B cell (primary cell): ENCODE data around the gene AUTS2. TPM values are rescaled to one million over a fixed set of nuclear protein-coding genes. Genes with fewer than 3 reads are reported as not detected.

Experiments
- ATAC-seq: fragments of 200-7000 bp; cut with Tn5 transposase; one replicate; pipeline ENCODE4 v1.10.0; 2021; ENCODE audit warnings: low read depth, mild to moderate bottlenecking, moderate number of reproducible peaks, moderate library complexity
- CTCF ChIA-PET: fragments of 350-600 bp; sonication (Branson Sonifier 250); formaldehyde crosslinking; loops from one replicate; lab custom pipeline; 2021; ENCODE audit warnings: antibody characterized with exemption, inconsistent platforms; lab: Charles Lee
- POLR2A ChIA-PET: fragments of 350-600 bp; sonication (Branson Sonifier 250); formaldehyde crosslinking; loops from one replicate; lab custom pipeline; 2021; ENCODE audit warnings: antibody characterized with exemption; lab: Charles Lee
- DNase-seq: peaks from one replicate; pipeline ENCODE4 v3.0.0; 2013
- H2AFZ ChIP-seq: 2 replicates; pipeline ENCODE4 v1.6.1; 2012; ENCODE audit warnings: mild to moderate bottlenecking, low read depth, low read length; ENCODE audit not compliant: insufficient read depth, poor library complexity, severe bottlenecking
- H3K27ac ChIP-seq, 2 donors: 1 replicate in 1 of 2; 2 replicates in 1 of 2; pipeline ENCODE4 v1.5.1; 2012 to 2013; ENCODE audit warnings: low read length in 2 of 2, mild to moderate bottlenecking in 2 of 2, moderate library complexity in 1 of 2
- H3K27me3 ChIP-seq, 4 experiments: fragments of 200-600 bp in 1 of 4; sonication (generic) in 1 of 4; replicated peaks in 1 of 4; 1 replicate in 2 of 4; 2 replicates in 2 of 4; pipeline versions ENCODE4 v1.6.1 to v1.7.0; 2013 to 2016; ENCODE audit warnings: low read length in 3 of 4, mild to moderate bottlenecking in 2 of 4, mixed read lengths in 1 of 4, moderate library complexity in 1 of 4; ENCODE audit not compliant: insufficient read depth in 4 of 4, control insufficient read depth in 3 of 4; ENCODE audit errors: control extremely low read depth in 1 of 4
- H3K36me3 ChIP-seq, 2 experiments: replicated peaks in 1 of 2; 1 replicate in 1 of 2; 2 replicates in 1 of 2; pipeline versions ENCODE4 v1.6.1 to v1.7.1; 2013; ENCODE audit warnings: low read length in 1 of 2; ENCODE audit not compliant: insufficient read depth in 2 of 2, control insufficient read depth in 1 of 2; ENCODE audit errors: control extremely low read depth in 1 of 2, extremely low read depth in 1 of 2
- H3K4me1 ChIP-seq, 2 donors: fragments of 200-600 bp in 1 of 2; sonication (generic) in 1 of 2; 1 replicate in 1 of 2; 2 replicates in 1 of 2; pipeline versions ENCODE4 v1.5.1 to v1.6.1; 2013 to 2017; ENCODE audit warnings: low read length in 2 of 2; ENCODE audit not compliant: control insufficient read depth in 2 of 2, insufficient read depth in 2 of 2
- H3K4me2 ChIP-seq: replicated peaks from 2 replicates; pipeline ENCODE3; 2012; ENCODE audit warnings: mild to moderate bottlenecking, low read depth, low read length; ENCODE audit not compliant: poor library complexity, severe bottlenecking
- H3K4me3 ChIP-seq, 5 experiments: fragments of 200-600 bp in 1 of 5; sonication (generic) in 1 of 5; 1 replicate in 3 of 5; 2 replicates in 2 of 5; pipeline versions ENCODE4 v1.5.1 to v1.7.0; 2011 to 2016; ENCODE audit warnings: low read length in 4 of 5, mild to moderate bottlenecking in 4 of 5, low read depth in 2 of 5, control low read depth in 1 of 5, moderate library complexity in 1 of 5; ENCODE audit not compliant: insufficient read depth in 1 of 5; ENCODE audit errors: control extremely low read depth in 1 of 5, extremely low read depth in 1 of 5
- H3K79me2 ChIP-seq: fragments of 200-600 bp; sonication (generic); one replicate; pipeline ENCODE4 v1.6.0; 2016; ENCODE audit warnings: low read length; ENCODE audit not compliant: control insufficient read depth, insufficient read depth
- H3K9ac ChIP-seq: fragments of 200-600 bp; sonication (generic); 2 replicates; pipeline ENCODE4 v1.6.1; 2017; ENCODE audit warnings: mild to moderate bottlenecking, low read length, moderate library complexity
- H3K9me3 ChIP-seq, 3 donors: one replicate each; pipeline versions ENCODE4 v1.6.1 to v1.7.1; 2013; ENCODE audit warnings: low read length in 2 of 3; ENCODE audit not compliant: control insufficient read depth in 2 of 3, insufficient read depth in 1 of 3; ENCODE audit errors: control extremely low read depth in 1 of 3
- H4K20me1 ChIP-seq: 2 replicates; pipeline ENCODE4 v1.6.0; 2012; ENCODE audit warnings: mild to moderate bottlenecking, low read length; ENCODE audit not compliant: insufficient read depth, control insufficient read depth, poor library complexity, severe bottlenecking
- H3K27ac Mint-ChIP-seq: one replicate; pipeline ENCODE4 v1.8.0; 2021; ENCODE audit warnings: mixed read lengths
- H3K27me3 Mint-ChIP-seq: one replicate; pipeline ENCODE4 v1.8.0; 2021; ENCODE audit warnings: mixed read lengths
- H3K4me1 Mint-ChIP-seq: one replicate; pipeline ENCODE4 v1.8.0; 2021; ENCODE audit warnings: mixed read lengths
- H3K4me3 Mint-ChIP-seq: one replicate; pipeline ENCODE4 v1.8.0; 2021; ENCODE audit warnings: mixed read lengths
- H3K9me3 Mint-ChIP-seq: one replicate; pipeline ENCODE4 v1.8.0; 2022; ENCODE audit warnings: mixed read lengths; ENCODE audit not compliant: insufficient read depth
- CTCF ChIP-seq: fragments of 200-600 bp; IDR thresholded peaks from one replicate; pipeline ENCODE4 v1.8.0; 2022; ENCODE audit warnings: antibody characterized with exemption, mild to moderate bottlenecking
- EZH2 ChIP-seq: IDR thresholded peaks from 2 replicates; pipeline ENCODE4 v1.6.1; 2012; ENCODE audit warnings: borderline replicate concordance, low read depth, mild to moderate bottlenecking, moderate library complexity, low read length; ENCODE audit not compliant: insufficient read depth, poor library complexity, severe bottlenecking
- WGBS: methylation state at CpG from one replicate; pipeline ENCODE4 v1.1.5; 2013; ENCODE audit warnings: missing lambda C conversion rate; ENCODE audit not compliant: insufficient coverage; 5-methylcytosine and 5-hydroxymethylcytosine counted together
- intact Hi-C: fragments of 100-400 bp; cut with micrococcal nuclease; formaldehyde crosslinking; loops from one replicate; pipeline ENCODE4 v1.10.0; 2022
- polyA plus RNA-seq: library from polyadenylated mRNA; depleted of rRNA; stranded (reverse); fragments of >200 nt; gene quantifications from 2 replicates; pipeline ENCODE4 v1.2.3, GENCODE V29; 2012
- total RNA-seq, 2 donors: library from RNA; stranded (reverse); fragments of 120-200 nt in 1 of 2; gene quantifications; 1 replicate in 1 of 2; 2 replicates in 1 of 2; pipeline versions ENCODE4 v1.2.3 to v1.2.4, GENCODE V29; 2013 to 2022

AUTS2 gene
- total and polyA plus RNA-seq, 2 donors (not counting 1 experiment from before 2014, with no cell fraction given) = 22.3 to 35.0 TPM

- Histone ChIP-seq H3K9me3 (no peaks in the 10 kb centered on the region), H2AFZ (no peak overlapping the region), H4K20me1 (no peaks in the 10 kb centered on the region), H3K4me2 (no peak overlapping the region), H3K4me1 (peaks cover 7 to 9% of the 10 kb centered on the region in 2 donors), H3K9ac (no peak overlapping the region), H3K27me3 (no peaks in the 10 kb centered on the region), H3K79me2 (peaks cover 34% of the 10 kb centered on the region), H3K36me3 (no peaks in the 10 kb centered on the region), H3K27ac (no peak overlapping the region), H3K4me3 (no peak overlapping the region)
- intact Hi-C loops = no loop called here
- no CpG with 5 or more reads among the region's 6 CpGs for WGBS
- CTCF ChIA-PET = interaction anchor here (1.1 kb wide), 1 partner anchor 24 kb away, joined by 3 read pairs; no protein-coding TSS in a partner anchor
- Mint-ChIP-seq H3K27ac (no peak overlapping the region), H3K27me3 (no peaks in the 10 kb centered on the region), H3K4me1 (peaks cover 34% of the 10 kb centered on the region), H3K4me3 (no peak overlapping the region), H3K9me3 (no peaks in the 10 kb centered on the region)
- POLR2A ChIA-PET = no interaction called here
- TF ChIP-seq EZH2 = no peak
- TF ChIP-seq CTCF = no peak
- no peak for ATAC-seq
- no peak for DNase-seq
Observed at GRCh38 chr7:70016044-70016770, 417.9 kb downstream of the AUTS2 start.

- no peak for TF ChIP-seq CTCF
- TF ChIP-seq EZH2 = no peak
- peaks cover 7 to 9% of the 10 kb centered on the region in 2 donors for H3K4me1 ChIP-seq
- Mint-ChIP-seq H3K4me3 (no peak overlapping the region), H3K4me1 (peaks cover 33% of the 10 kb centered on the region), H3K27me3 (no peaks in the 10 kb centered on the region), H3K9me3 (no peaks in the 10 kb centered on the region), H3K27ac (no peak overlapping the region)
- no peak overlapping the region for H3K9ac ChIP-seq
- ChIA-PET POLR2A (no interaction called here), CTCF (no interaction called here)
- no peaks in the 10 kb centered on the region for H3K9me3 ChIP-seq
- H3K27ac ChIP-seq = no peak overlapping the region
- H3K36me3 ChIP-seq = no peaks in the 10 kb centered on the region
- intact Hi-C loops = no loop called here
- peaks cover 41% of the 10 kb centered on the region for H3K79me2 ChIP-seq
- WGBS = 83% methylated on average over 2 of the region's 3 CpGs
- no peaks in the 10 kb centered on the region for H4K20me1 ChIP-seq
- DNase-seq (no peak), ATAC-seq (no peak)
- no peak overlapping the region for H2AFZ ChIP-seq
- no peak overlapping the region for H3K4me3 ChIP-seq
- H3K27me3 ChIP-seq = no peaks in the 10 kb centered on the region
- no peak overlapping the region for H3K4me2 ChIP-seq
Observed at GRCh38 chr7:70017357-70017756, 419.1 kb downstream of the AUTS2 start.
